Adrenal gland (tissue), 5 donors: ENCODE measurements around the gene FUT9.

Source experiments
- POLR2A ChIP-seq, 2 donors: fragments of 450-650 bp; IDR thresholded peaks; one replicate each; pipeline ENCODE4 v1.6.1; 2017; ENCODE audit warnings: antibody characterized with exemption in 2 of 2, mild to moderate bottlenecking in 2 of 2, moderate library complexity in 1 of 2
- TF ChIP-seq, protein P1 (sequence below), 6 experiments: fragments of 450-650 bp in 4 of 6; fragments of 200-600 bp in 2 of 6; sonication (generic) in 1 of 6; IDR thresholded peaks; 1 replicate in 5 of 6; 2 replicates in 1 of 6; pipeline versions ENCODE4 v1.5.1 to v1.8.0; 2016 to 2021; ENCODE audit warnings: antibody characterized with exemption in 6 of 6, mild to moderate bottlenecking in 2 of 6, moderate library complexity in 1 of 6
- donor health status: DM: no; HTN: no; CAD: no.

DNA sequence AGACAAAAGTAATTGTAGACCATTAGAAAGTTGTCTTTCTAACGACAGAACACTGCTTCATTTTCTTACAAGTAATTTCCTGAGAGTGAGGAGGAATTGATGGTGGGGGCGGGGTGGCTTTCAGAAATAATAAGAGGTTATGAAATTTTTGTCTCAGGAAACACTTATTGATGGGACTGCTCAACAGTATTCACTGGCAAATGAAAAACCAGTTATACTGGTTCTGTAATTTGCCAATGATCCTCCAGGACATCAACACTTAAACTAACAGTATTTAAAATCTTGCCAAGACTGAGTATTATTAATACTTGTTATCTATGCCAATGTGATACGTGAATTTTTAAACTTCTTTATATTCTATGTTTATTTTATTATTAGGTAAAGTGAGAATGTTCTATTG is 41.8 kb upstream of the FUT9 start:
- TF ChIP-seq, protein P1, sequence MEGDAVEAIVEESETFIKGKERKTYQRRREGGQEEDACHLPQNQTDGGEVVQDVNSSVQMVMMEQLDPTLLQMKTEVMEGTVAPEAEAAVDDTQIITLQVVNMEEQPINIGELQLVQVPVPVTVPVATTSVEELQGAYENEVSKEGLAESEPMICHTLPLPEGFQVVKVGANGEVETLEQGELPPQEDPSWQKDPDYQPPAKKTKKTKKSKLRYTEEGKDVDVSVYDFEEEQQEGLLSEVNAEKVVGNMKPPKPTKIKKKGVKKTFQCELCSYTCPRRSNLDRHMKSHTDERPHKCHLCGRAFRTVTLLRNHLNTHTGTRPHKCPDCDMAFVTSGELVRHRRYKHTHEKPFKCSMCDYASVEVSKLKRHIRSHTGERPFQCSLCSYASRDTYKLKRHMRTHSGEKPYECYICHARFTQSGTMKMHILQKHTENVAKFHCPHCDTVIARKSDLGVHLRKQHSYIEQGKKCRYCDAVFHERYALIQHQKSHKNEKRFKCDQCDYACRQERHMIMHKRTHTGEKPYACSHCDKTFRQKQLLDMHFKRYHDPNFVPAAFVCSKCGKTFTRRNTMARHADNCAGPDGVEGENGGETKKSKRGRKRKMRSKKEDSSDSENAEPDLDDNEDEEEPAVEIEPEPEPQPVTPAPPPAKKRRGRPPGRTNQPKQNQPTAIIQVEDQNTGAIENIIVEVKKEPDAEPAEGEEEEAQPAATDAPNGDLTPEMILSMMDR (IDR thresholded peaks at IDR 0.05) = no peak
- TF ChIP-seq POLR2A (IDR thresholded peaks at IDR 0.05) = no peak
